Activated T-cell treated with anti-CD3 and anti-CD28 coated beads for 48 hours (primary cell): ENCODE measurements around the gene ACP4.
"Not testable (repeated sequence)": the region's sequence is repeated elsewhere in the genome, so short reads cannot be mapped to it uniquely, and the experiment has no call there.

Experiments used
- DNase-seq: peaks from one replicate; pipeline ENCODE4 v3.0.0-alpha.2; 2020; ENCODE audit warnings: low read depth

The ACP4 gene

GRCh38 chr19:50776131-50776530 is 14.1 kb upstream of the ACP4 start:
- no peak for DNase-seq

- no peak for DNase-seq
Observed at GRCh38 chr19:50777261-50777660, 13.0 kb upstream of the ACP4 start.

GRCh38 chr19:50777830-50778303 is 12.3 kb upstream of the ACP4 start:
- DNase-seq: no peak

- no peak for DNase-seq
Observed at GRCh38 chr19:50778906-50779430, 11.2 kb upstream of the ACP4 start.

- no peak for DNase-seq
Observed at GRCh38 chr19:50779504-50780457, 10.4 kb upstream of the ACP4 start.

- DNase-seq: no peak
Observed at GRCh38 chr19:50780753-50781435, 9.3 kb upstream of the ACP4 start.

GRCh38 chr19:50783848-50784152 is 6.4 kb upstream of the ACP4 start:
- not testable (repeated sequence) for DNase-seq

- no peak for DNase-seq
Observed at GRCh38 chr19:50784710-50785109, 5.5 kb upstream of the ACP4 start.

- no peak for DNase-seq
Observed at GRCh38 chr19:50785329-50785728, 4.9 kb upstream of the ACP4 start.

- DNase-seq: no peak
Observed at GRCh38 chr19:50790922-50791467, 780 bp downstream of the ACP4 start.

GRCh38 chr19:50791594-50792271 is 1.5 kb downstream of the ACP4 start:
- no peak for DNase-seq

GRCh38 chr19:50792272-50793250 is 2.3 kb downstream of the ACP4 start:
- no peak for DNase-seq

GRCh38 chr19:50793558-50794065 is 3.4 kb downstream of the ACP4 start:
- no peak for DNase-seq

GRCh38 chr19:50794074-50794875 is 4.1 kb downstream of the ACP4 start:
- no peak for DNase-seq

- DNase-seq: no peak
Observed at GRCh38 chr19:50794876-50795663, 4.9 kb downstream of the ACP4 start.

- no peak for DNase-seq
Observed at GRCh38 chr19:50795664-50796073, 5.5 kb downstream of the ACP4 start.

GRCh38 chr19:50796128-50796633 is 6.0 kb downstream of the ACP4 start:
- no peak for DNase-seq

- no peak for DNase-seq
Observed at GRCh38 chr19:50796634-50797428, 6.6 kb downstream of the ACP4 start.
